PC-3 (cell line): ENCODE results near the gene TAPT1. TPM values are rescaled to one million over a fixed set of nuclear protein-coding genes. Genes with fewer than 3 reads are reported as not detected.

ENCODE experiments used
- ATAC-seq: fragments of 200-7000 bp; cut with Tn5 transposase; 2 replicates; pipeline ENCODE4 v1.9.1; 2020; ENCODE audit warnings: mild to moderate bottlenecking, moderate library complexity
- BruUV-seq: library from RNA; stranded (reverse); fragments of 400-500 nt; replicated peaks from 2 replicates; lab custom pipeline; 2021; lab: Mats Ljungman, UMichigan
- CTCF ChIA-PET: fragments of 300-600 bp; sonication (Branson Sonifier 250); formaldehyde crosslinking; loops from one replicate; lab custom pipeline; 2022; ENCODE audit warnings: antibody characterized with exemption; lab: Charles Lee
- POLR2A ChIA-PET: fragments of 300-600 bp; sonication (Branson Sonifier 250); formaldehyde crosslinking; loops from one replicate; lab custom pipeline; 2022; ENCODE audit warnings: antibody characterized with exemption; ENCODE audit not compliant: unreplicated experiment; lab: Charles Lee
- DNase-seq: peaks from one replicate; pipeline ENCODE4 v3.0.0-alpha.2; 2015
- H2AFZ ChIP-seq: fragments of 300-600 bp; sonication (generic); 2 replicates; pipeline ENCODE4 v1.6.0; 2016; ENCODE audit warnings: antibody characterized with exemption, low read length
- H3F3A ChIP-seq: fragments of 300-600 bp; sonication (generic); one replicate; pipeline ENCODE4 v1.6.0; 2017; ENCODE audit warnings: antibody characterized with exemption, low read length, control low read depth, mild to moderate bottlenecking; ENCODE audit not compliant: unreplicated experiment
- H3K27ac ChIP-seq: fragments of 300-600 bp; sonication (generic); 2 replicates; pipeline ENCODE4 v1.5.1; 2016; ENCODE audit warnings: mild to moderate bottlenecking, low read length
- H3K27me3 ChIP-seq: fragments of 300-600 bp; sonication (generic); 2 replicates; pipeline ENCODE4 v1.6.1; 2016; ENCODE audit warnings: low read length, mixed read lengths
- H3K36me3 ChIP-seq: fragments of 300-600 bp; sonication (generic); 2 replicates; pipeline ENCODE4 v1.6.1; 2016; ENCODE audit warnings: low read depth, mixed run types, low read length, mixed read lengths
- H3K4me1 ChIP-seq: fragments of 300-600 bp; sonication (generic); 2 replicates; pipeline ENCODE4 v1.5.1; 2016; ENCODE audit warnings: low read length; ENCODE audit not compliant: insufficient read depth
- H3K4me2 ChIP-seq: fragments of 300-600 bp; sonication (generic); 2 replicates; pipeline ENCODE4 v1.6.0; 2016; ENCODE audit warnings: low read length
- H3K4me3 ChIP-seq: fragments of 300-600 bp; sonication (generic); 2 replicates; pipeline ENCODE4 v1.5.1; 2016; ENCODE audit warnings: mild to moderate bottlenecking, low read length, mixed read lengths
- H3K79me2 ChIP-seq: fragments of 300-600 bp; sonication (generic); 2 replicates; pipeline ENCODE4 v1.6.1; 2017; ENCODE audit warnings: low read length, mixed read lengths
- H3K9ac ChIP-seq: fragments of 300-600 bp; sonication (generic); 2 replicates; pipeline ENCODE4 v1.6.0; 2016; ENCODE audit warnings: mild to moderate bottlenecking, low read length
- H3K9me2 ChIP-seq: fragments of 300-600 bp; sonication (generic); replicated peaks from 2 replicates; pipeline ENCODE4 v1.6.1; 2016; ENCODE audit warnings: mixed run types, low read length, mixed read lengths
- H3K9me3 ChIP-seq: fragments of 300-600 bp; sonication (generic); 2 replicates; pipeline ENCODE4 v1.6.1; 2016; ENCODE audit warnings: low read length, mixed read lengths
- H4K20me1 ChIP-seq: fragments of 300-600 bp; sonication (generic); 2 replicates; pipeline ENCODE4 v1.6.1; 2016; ENCODE audit warnings: low read length, mixed read lengths
- CTCF ChIP-seq: fragments of 300-600 bp; sonication (generic); conservative IDR thresholded peaks from 2 replicates; pipeline ENCODE4 v1.5.1; 2017; ENCODE audit warnings: antibody characterized with exemption, low read depth, mild to moderate bottlenecking, low read length
- EZH2 ChIP-seq: fragments of 300-600 bp; sonication (generic); IDR thresholded peaks from one replicate; pipeline ENCODE4 v1.6.1; 2017; ENCODE audit warnings: antibody characterized with exemption, mild to moderate bottlenecking, low read length; ENCODE audit not compliant: unreplicated experiment
- EZH2phosphoT487 ChIP-seq: fragments of 300-600 bp; sonication (generic); IDR thresholded peaks from 2 replicates; pipeline ENCODE4 v1.6.1; 2018; ENCODE audit warnings: mild to moderate bottlenecking, antibody characterized with exemption, low read length, borderline replicate concordance
- intact Hi-C: fragments of 100-400 bp; cut with micrococcal nuclease; formaldehyde crosslinking; loops from 2 replicates; pipeline ENCODE4 v1.9.0; 2023
- total RNA-seq: library from RNA; depleted of rRNA; stranded (reverse); fragments of >200 nt; gene quantifications from 2 replicates; pipeline ENCODE4 v1.2.3, GENCODE V29; 2014

TAPT1 gene
- total RNA-seq, 1 experiment from 2014 or later: 8.7 TPM

GRCh38 chr4:16140879-16141249 is 85.4 kb downstream of the TAPT1 start:
- Histone ChIP-seq H4K20me1 (no peaks in the 10 kb centered on the region), H3K4me1 (peaks cover 18% of the 10 kb centered on the region), H3K9me3 (no peaks in the 10 kb centered on the region), H3K9me2 (no peaks in the 10 kb centered on the region), H3K27me3 (no peaks in the 10 kb centered on the region), H3K27ac (peak overlapping the region; percentile 48), H3K36me3 (no peaks in the 10 kb centered on the region), H3K4me3 (no peak overlapping the region), H3K4me2 (0 out of 2 replicates have a peak overlapping the region, but pooled peaks have one; percentile 8), H3K79me2 (no peaks in the 10 kb centered on the region), H3F3A (no peaks in the 10 kb centered on the region), H2AFZ (no peak overlapping the region), H3K9ac (no peak overlapping the region)
- CTCF ChIA-PET: no interaction called here
- POLR2A ChIA-PET: interaction anchor here (0.7 kb wide), 1 partner anchor 202 kb away, joined by 4 read pairs; the partner anchor contains the start of gene FGFBP1
- intact Hi-C loops: no loop called here
- no peak for TF ChIP-seq EZH2phosphoT487
- TF ChIP-seq CTCF: no peak
- TF ChIP-seq EZH2: no peak
- peak; percentile 85 for ATAC-seq
- DNase-seq: peak; percentile 94
- BruUV-seq: no TSS peak

- ATAC-seq (no peak), DNase-seq (no peak)
- H3F3A ChIP-seq: no peaks in the 10 kb centered on the region
- CTCF ChIA-PET: no interaction called here
- H3K36me3 ChIP-seq: no peaks in the 10 kb centered on the region
- no peak overlapping the region for H2AFZ ChIP-seq
- BruUV-seq: no TSS peak
- no peaks in the 10 kb centered on the region for H3K9me3 ChIP-seq
- H3K4me1 ChIP-seq: peaks cover 18% of the 10 kb centered on the region
- intact Hi-C loops: no loop called here
- no peak overlapping the region for H3K4me3 ChIP-seq
- no peak for TF ChIP-seq CTCF
- no peak for TF ChIP-seq EZH2
- TF ChIP-seq EZH2phosphoT487: no peak
- no peaks in the 10 kb centered on the region for H3K27me3 ChIP-seq
- no peaks in the 10 kb centered on the region for H4K20me1 ChIP-seq
- peak overlapping the region; percentile 28 for H3K27ac ChIP-seq
- H3K9ac ChIP-seq: no peak overlapping the region
- H3K4me2 ChIP-seq: 0 out of 2 replicates have a peak overlapping the region, but pooled peaks have one; percentile 8
- H3K9me2 ChIP-seq: no peaks in the 10 kb centered on the region
- H3K79me2 ChIP-seq: no peaks in the 10 kb centered on the region
- POLR2A ChIA-PET: interaction anchor here (0.7 kb wide), 1 partner anchor 202 kb away, joined by 4 read pairs; the partner anchor contains the start of gene FGFBP1
Observed at GRCh38 chr4:16140231-16140878, 85.9 kb downstream of the TAPT1 start.
